Left lung (tissue), 10 donors: Measurements from ENCODE around the gene AAK1. TPM values are rescaled to one million over a fixed set of nuclear protein-coding genes. Genes with fewer than 3 reads are reported as not detected.

Source experiments
- ATAC-seq: fragments of 200-7000 bp; cut with Tn5 transposase; one replicate; pipeline ENCODE4 v1.9.1; 2020; ENCODE audit warnings: moderate library complexity
- DNase-seq, 4 donors: peaks; one replicate each; pipeline ENCODE4 v3.0.0-alpha.2; 2013 to 2020
- H3K27ac ChIP-seq, 2 donors: fragments of 200-600 bp; sonication (generic) in 1 of 2; one replicate each; pipeline versions ENCODE4 v1.5.0 to v1.8.0; 2020 to 2021
- H3K27me3 ChIP-seq, 2 donors: fragments of 200-600 bp; sonication (generic) in 1 of 2; one replicate each; pipeline versions ENCODE4 v1.5.0 to v1.8.0; 2020 to 2021
- H3K36me3 ChIP-seq, 2 donors: fragments of 200-600 bp; sonication (generic) in 1 of 2; one replicate each; pipeline versions ENCODE4 v1.5.0 to v1.8.0; 2020 to 2021
- H3K4me1 ChIP-seq, 2 donors: fragments of 200-600 bp; one replicate each; pipeline ENCODE4 v1.8.0; 2021
- H3K4me3 ChIP-seq, 2 donors: fragments of 200-600 bp; sonication (generic) in 1 of 2; one replicate each; pipeline versions ENCODE4 v1.5.0 to v1.8.0; 2020 to 2021; ENCODE audit warnings: mild to moderate bottlenecking in 1 of 2
- H3K9me3 ChIP-seq, 2 donors: fragments of 200-600 bp; sonication (generic) in 1 of 2; one replicate each; pipeline versions ENCODE4 v1.5.0 to v1.8.0; 2020 to 2021
- CTCF ChIP-seq, 2 donors: fragments of 200-600 bp; sonication (generic) in 1 of 2; IDR thresholded peaks; one replicate each; pipeline versions ENCODE4 v1.5.0 to v1.8.0; 2021; ENCODE audit warnings: antibody characterized with exemption in 2 of 2
- intact Hi-C, 2 donors: fragments of 100-400 bp; cut with DNase I; formaldehyde crosslinking; loops; one replicate each; pipeline versions ENCODE4 v1.11.2 to v1.14.2; 2022
- polyA plus RNA-seq, 6 donors: library from polyadenylated mRNA; unstranded; fragments of 120-200 nt; gene quantifications; one replicate each; pipeline ENCODE4 v1.2.1, GENCODE V29; 2013; ENCODE audit not compliant: insufficient read length in 6 of 6
- total RNA-seq, 2 donors: library from RNA; stranded (reverse); fragmentation: NEBNext Ultra II Directional; extraction: Animal tissue kit (Norgen Biotek cat#: 25700); gene quantifications; one replicate each; pipeline ENCODE4 v1.2.1, GENCODE V29; 2021
- donor health status: DM: no; HTN: yes; CAD: no.
- donor health status: DM: no; HTN: no; CAD: no.

The AAK1 gene
- total and polyA plus RNA-seq, 8 donors, result 19.0 to 70.7 (median 22.4) TPM

DNA sequence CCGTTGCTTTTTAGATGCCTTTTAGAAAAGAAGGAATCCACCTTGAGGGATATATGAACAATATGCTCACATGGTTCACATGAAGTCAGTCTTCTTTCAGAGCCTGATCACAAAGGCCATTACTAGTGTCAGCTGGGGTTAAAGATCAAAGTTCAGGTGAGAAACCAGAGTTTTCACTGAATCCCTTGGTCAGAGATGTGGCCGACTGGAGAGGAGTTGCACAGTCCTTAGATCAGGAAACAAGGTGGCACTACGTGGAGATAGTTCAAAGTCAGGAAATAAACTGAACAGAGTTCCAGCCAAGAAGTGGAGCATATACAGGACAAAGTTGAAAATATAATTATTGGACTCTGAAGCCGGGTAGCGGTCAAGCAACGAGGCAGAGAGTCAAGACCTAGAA lies 54.6 kb downstream of the AAK1 start:
- Histone ChIP-seq H3K4me1 (peaks cover 0 to 18% of the 10 kb centered on the region in 2 donors), H3K4me3 (no peak overlapping the region), H3K27ac (no peak overlapping the region), H3K9me3 (no peaks in the 10 kb centered on the region), H3K27me3 (no peaks in the 10 kb centered on the region), H3K36me3 (no peaks in the 10 kb centered on the region)
- no peak for TF ChIP-seq CTCF (IDR thresholded peaks at IDR 0.05)
- DNase-seq (no peak), ATAC-seq (no peak)
- intact Hi-C loops, result no loop called here

DNA sequence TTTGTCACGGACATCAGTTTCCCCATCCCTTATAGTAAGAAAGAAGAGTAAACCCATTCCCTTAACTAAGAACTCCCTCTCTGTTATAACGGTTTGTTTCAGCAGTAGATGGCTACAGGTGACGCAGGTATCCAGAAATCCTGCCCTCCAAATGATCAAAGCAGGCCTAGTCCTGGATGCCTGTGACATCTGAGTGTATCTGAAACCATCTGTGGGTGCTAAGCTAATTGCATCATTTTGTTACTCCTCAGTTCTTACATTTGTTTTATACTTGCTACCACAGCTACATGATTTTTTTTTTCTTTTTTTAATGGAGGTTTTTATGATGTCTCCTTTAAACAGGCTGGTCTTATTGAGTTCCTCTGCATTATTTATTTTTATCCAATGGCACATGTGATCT lies 55.1 kb downstream of the AAK1 start:
- intact Hi-C loops, result no loop called here

GRCh38 chr2:69585855-69586555 lies 57.5 kb downstream of the AAK1 start:
- no peak overlapping the region for H3K4me3 ChIP-seq
- ATAC-seq (no peak), DNase-seq (no peak)
- H3K36me3 ChIP-seq, result no peaks in the 10 kb centered on the region
- no peaks in the 10 kb centered on the region for H3K9me3 ChIP-seq
- intact Hi-C loops, result no loop called here
- H3K27me3 ChIP-seq, result no peaks in the 10 kb centered on the region
- H3K27ac ChIP-seq, result no peak overlapping the region
- TF ChIP-seq CTCF (IDR thresholded peaks at IDR 0.05), result no peak
- peaks cover 21 to 37% of the 10 kb centered on the region in 2 donors for H3K4me1 ChIP-seq

More for the DNA sequence above, 55.1 kb downstream of the AAK1 start:
- H3K4me3 ChIP-seq, result no peak overlapping the region
- H3K36me3 ChIP-seq, result no peaks in the 10 kb centered on the region
- H3K27me3 ChIP-seq, result no peaks in the 10 kb centered on the region
- H3K27ac ChIP-seq, result no peak overlapping the region
- DNase-seq (no peak), ATAC-seq (no peak)
- TF ChIP-seq CTCF (IDR thresholded peaks at IDR 0.05), result no peak
- peaks cover 1 to 23% of the 10 kb centered on the region in 2 donors for H3K4me1 ChIP-seq
- H3K9me3 ChIP-seq, result no peaks in the 10 kb centered on the region

DNA sequence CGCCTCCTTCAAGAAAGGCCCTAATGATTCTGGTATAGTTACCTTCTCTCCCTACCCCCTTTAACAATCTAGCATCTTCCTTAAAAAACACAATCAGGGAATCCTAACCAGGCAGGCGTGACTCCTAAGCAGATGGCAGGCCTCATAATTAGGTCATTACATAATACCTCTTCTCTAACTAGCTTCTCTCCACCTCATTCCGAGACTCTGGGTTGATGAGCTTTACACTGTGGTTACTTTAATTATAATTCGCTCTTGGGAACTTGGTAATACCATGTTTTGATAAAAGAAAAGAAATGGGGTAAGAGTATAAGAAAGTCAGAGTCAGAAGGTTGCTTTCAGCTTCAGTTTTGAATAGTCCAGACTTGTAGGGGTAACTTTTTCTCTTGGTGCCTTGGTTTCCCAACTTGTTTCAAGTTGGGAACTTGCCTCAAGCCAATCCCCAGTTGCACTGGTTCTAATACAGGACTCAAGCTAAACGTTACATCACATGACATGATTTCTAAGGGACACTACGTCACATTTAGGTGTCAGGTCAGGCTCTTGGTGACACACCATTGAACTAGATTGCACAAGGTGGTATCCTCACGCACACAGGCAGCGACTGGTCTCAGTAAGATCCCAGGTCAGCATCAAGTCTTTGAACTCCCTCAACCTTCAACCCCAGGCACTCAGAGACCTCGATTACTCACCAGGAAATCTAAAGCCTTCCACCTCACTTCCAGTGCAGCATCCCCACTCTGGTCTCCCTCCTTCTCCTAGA lies 59.2 kb downstream of the AAK1 start:
- H3K4me1 ChIP-seq, result peaks cover 24 to 54% of the 10 kb centered on the region in 2 donors
- TF ChIP-seq CTCF (IDR thresholded peaks at IDR 0.05), result no peak
- H3K4me3 ChIP-seq, result no peak overlapping the region
- intact Hi-C loops, result no loop called here
- no peak for ATAC-seq
- DNase-seq, result no peak
- no peak overlapping the region for H3K27ac ChIP-seq
- H3K27me3 ChIP-seq, result no peaks in the 10 kb centered on the region
- H3K36me3 ChIP-seq, result no peaks in the 10 kb centered on the region
- H3K9me3 ChIP-seq, result no peaks in the 10 kb centered on the region

DNA sequence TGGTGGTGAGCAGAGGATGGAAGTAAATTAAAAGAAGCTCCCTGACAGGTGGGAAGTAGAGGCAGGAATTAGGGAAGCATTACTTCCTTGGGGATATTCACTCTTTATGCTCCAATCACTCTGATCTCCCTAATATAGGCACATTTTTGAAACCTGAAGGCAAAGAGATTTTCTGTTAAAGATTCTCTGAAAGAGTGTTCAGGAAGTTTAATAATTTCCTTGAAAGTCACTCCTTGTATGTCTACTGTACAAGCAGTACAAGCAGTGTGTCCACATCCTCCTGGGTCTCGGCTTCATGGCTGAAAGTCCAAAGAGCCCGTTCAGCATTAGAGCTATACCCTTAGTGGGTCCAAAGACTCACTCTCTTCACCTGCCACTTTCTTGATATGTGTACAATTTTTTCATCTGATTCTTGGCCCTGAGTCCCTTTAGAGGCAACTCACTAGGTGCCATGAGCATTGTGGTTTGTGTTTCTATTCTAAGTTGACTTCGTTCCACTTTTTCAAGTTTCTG lies 60.2 kb downstream of the AAK1 start:
- Histone ChIP-seq H3K36me3 (no peaks in the 10 kb centered on the region), H3K4me3 (no peak overlapping the region), H3K27me3 (no peaks in the 10 kb centered on the region), H3K4me1 (peaks cover 26 to 62% of the 10 kb centered on the region in 2 donors), H3K27ac (peak overlapping the region in 1 of 2 donors; percentile 73), H3K9me3 (no peaks in the 10 kb centered on the region)
- intact Hi-C loops, result no loop called here
- no peak for TF ChIP-seq CTCF (IDR thresholded peaks at IDR 0.05)
- DNase-seq, result no peak
- no peak for ATAC-seq
